Gastroesophageal sphincter (tissue), 3 donors: ENCODE results near the gene TMA7.

Experiments
- EP300 ChIP-seq: sonication (generic); formaldehyde crosslinking; IDR thresholded peaks from one replicate; pipeline ENCODE4 v1.6.1; 2017; ENCODE audit warnings: antibody characterized with exemption, mild to moderate bottlenecking
- POLR2A ChIP-seq, 2 donors: fragments of 450-650 bp; IDR thresholded peaks; one replicate each; pipeline ENCODE4 v1.6.1; 2017; ENCODE audit warnings: antibody characterized with exemption in 2 of 2, mild to moderate bottlenecking in 2 of 2, moderate library complexity in 1 of 2
- TF ChIP-seq, protein P1 (sequence below), 4 experiments: fragments of 200-600 bp in 2 of 4; fragments of 450-650 bp in 2 of 4; sonication (generic) in 1 of 4; IDR thresholded peaks; one replicate each; pipeline ENCODE4 v1.5.1; 2017 to 2019; ENCODE audit warnings: antibody characterized with exemption in 4 of 4, mild to moderate bottlenecking in 2 of 4, moderate library complexity in 2 of 4

- no peak for TF ChIP-seq POLR2A (IDR thresholded peaks at IDR 0.05)
- TF ChIP-seq, protein P1, sequence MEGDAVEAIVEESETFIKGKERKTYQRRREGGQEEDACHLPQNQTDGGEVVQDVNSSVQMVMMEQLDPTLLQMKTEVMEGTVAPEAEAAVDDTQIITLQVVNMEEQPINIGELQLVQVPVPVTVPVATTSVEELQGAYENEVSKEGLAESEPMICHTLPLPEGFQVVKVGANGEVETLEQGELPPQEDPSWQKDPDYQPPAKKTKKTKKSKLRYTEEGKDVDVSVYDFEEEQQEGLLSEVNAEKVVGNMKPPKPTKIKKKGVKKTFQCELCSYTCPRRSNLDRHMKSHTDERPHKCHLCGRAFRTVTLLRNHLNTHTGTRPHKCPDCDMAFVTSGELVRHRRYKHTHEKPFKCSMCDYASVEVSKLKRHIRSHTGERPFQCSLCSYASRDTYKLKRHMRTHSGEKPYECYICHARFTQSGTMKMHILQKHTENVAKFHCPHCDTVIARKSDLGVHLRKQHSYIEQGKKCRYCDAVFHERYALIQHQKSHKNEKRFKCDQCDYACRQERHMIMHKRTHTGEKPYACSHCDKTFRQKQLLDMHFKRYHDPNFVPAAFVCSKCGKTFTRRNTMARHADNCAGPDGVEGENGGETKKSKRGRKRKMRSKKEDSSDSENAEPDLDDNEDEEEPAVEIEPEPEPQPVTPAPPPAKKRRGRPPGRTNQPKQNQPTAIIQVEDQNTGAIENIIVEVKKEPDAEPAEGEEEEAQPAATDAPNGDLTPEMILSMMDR (IDR thresholded peaks at IDR 0.05), result no peak
- no peak for TF ChIP-seq EP300
Observed at GRCh38 chr3:48428088-48428571, 11.9 kb upstream of the TMA7 start.
